Activated T-cell treated with anti-CD3 and anti-CD28 coated beads, Interleukin-2, amount 50 U/mL, for 4 hours (primary cell): ENCODE measurements around the gene FOXP1. TPM values are rescaled to one million over a fixed set of nuclear protein-coding genes. Genes with fewer than 3 reads are reported as not detected.
A peak's percentile ranks its signal among the peaks of the same experiment; 100 is the strongest.

Source experiments
- ATAC-seq, 2 donors: fragments of 200-7000 bp; cut with Tn5 transposase; one replicate each; pipeline ENCODE4 v1.10.0; 2021
- DNase-seq: peaks from one replicate; pipeline ENCODE4 v3.0.0-alpha.2; 2020
- H3K27me3 Mint-ChIP-seq: one replicate; pipeline ENCODE4 v1.8.0; 2021; ENCODE audit warnings: low read depth, mixed read lengths
- H3K36me3 Mint-ChIP-seq: one replicate; pipeline ENCODE4 v1.8.0; 2022; ENCODE audit warnings: mixed read lengths; ENCODE audit not compliant: insufficient read depth
- H3K4me1 Mint-ChIP-seq: one replicate; pipeline ENCODE4 v1.8.0; 2021; ENCODE audit warnings: low read depth, mixed read lengths
- H3K4me3 Mint-ChIP-seq: one replicate; pipeline ENCODE4 v1.8.0; 2021; ENCODE audit warnings: mild to moderate bottlenecking, moderate library complexity, mixed read lengths
- H3K9me3 Mint-ChIP-seq: one replicate; pipeline ENCODE4 v1.8.0; 2021; ENCODE audit warnings: mixed read lengths
- total RNA-seq, 3 donors: library from RNA; stranded (reverse); gene quantifications; one replicate each; pipeline ENCODE4 v1.2.1, GENCODE V29; 2021

Gene FOXP1
- total RNA-seq, 3 donors from 2014 or later: 251 to 263 (median 256) TPM

DNA sequence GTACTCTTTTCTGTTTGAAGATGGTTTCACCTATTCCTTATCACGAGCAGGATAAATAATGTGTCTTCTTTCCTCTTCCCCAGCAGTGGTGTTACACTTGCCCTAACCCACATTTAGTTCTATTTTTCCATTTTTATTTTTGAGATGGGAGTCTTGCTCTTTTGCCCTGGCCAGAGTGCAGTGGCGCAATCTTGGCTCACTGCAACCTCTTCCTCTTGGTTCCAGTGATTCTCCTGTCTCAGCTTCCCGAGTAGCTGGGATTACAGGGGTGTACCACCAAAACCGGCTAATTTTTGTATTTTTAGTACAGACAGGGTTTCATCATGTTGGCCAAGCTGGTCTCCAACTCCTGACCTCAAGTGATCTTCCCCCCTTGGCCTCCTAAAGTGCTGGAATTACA, 372.4 kb downstream of the FOXP1 start:
- ATAC-seq (no peak), DNase-seq (no peak)
- H3K4me3 Mint-ChIP-seq: no peak overlapping the region
- peaks cover 75% of the 10 kb centered on the region for H3K4me1 Mint-ChIP-seq
- H3K27me3 Mint-ChIP-seq: no peaks in the 10 kb centered on the region
- peaks cover 22% of the 10 kb centered on the region for H3K36me3 Mint-ChIP-seq
- no peaks in the 10 kb centered on the region for H3K9me3 Mint-ChIP-seq

DNA sequence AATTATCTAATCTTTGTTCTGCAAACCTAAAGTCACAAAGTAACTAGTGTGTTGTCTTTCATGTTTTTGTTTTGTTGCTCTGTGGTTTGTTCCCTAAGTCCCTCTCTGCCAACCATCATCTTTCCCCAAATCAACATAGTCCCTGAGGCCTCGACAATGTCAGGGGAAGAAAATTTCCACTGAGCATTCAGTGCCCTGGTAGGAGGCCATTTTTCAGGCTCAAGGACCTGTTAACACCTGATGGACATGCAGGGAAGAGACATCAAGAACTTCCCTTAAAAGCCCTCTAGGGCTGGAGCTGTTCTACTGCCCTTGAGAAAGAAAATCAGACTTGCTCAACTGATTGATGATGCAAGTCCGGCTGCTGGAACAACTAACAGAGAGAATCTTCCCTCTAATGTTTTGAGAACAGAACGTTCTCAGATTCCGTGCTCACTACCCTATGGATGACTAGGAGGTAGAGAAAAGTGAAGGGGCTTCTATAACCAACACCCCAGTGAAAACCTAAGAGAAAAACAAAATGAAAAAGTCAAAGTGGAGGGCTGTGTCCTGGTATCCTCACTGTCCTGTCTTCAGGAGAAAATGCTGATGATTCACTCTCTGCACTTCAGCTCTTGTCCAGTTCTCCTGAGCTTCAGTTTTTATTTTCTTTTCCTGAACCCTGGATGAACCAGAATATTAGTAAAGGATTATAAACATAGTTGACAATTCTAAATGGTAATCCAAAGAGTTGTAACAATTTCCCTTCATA, 373.1 kb downstream of the FOXP1 start:
- Mint-ChIP-seq H3K9me3 (no peaks in the 10 kb centered on the region), H3K36me3 (peaks cover 19% of the 10 kb centered on the region), H3K4me1 (peaks cover 74% of the 10 kb centered on the region), H3K27me3 (no peaks in the 10 kb centered on the region), H3K4me3 (no peak overlapping the region)
- DNase-seq (no peak), ATAC-seq (no peak)

DNA sequence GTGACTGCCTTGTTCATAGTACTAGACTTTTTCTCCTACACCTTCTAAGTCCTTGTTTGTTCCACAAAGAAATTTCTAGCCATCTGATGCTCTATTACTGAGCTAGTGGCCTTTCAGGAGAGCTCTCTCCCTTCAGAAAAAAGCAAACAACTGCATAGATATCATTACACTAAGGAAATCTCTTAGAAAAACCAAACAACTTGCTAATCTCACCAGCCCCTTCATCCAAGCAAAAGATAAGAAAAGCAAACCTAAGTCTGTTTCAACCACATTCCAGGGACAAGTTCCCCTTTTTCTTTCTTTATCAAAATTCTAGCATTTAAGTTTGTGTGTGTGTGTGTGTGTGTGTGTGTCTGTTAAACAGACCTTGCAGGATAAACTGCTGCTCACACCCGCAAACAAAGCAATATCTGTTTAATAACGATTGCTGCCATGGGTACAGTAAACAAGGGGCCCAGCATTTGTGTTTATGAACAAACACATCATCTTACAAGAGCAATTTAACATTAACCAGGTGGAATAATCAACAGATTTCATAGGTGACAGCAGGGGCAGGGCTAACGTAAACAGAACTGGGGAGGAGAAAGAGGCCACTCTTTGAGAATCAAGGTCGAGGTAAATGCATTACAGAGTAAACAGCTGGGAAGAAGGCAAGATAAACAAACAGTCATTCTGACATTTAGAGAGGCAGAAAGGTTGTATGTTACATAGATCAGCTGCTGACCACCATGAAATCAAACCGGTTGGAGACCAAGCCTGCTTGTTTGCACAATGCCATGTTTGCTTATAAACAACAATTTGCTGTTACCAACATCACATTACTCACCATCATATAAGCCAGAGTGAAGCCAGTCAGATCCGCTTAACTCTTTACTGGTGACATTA, 375.1 kb downstream of the FOXP1 start:
- peaks cover 23% of the 10 kb centered on the region for H3K36me3 Mint-ChIP-seq
- no peak overlapping the region for H3K4me3 Mint-ChIP-seq
- no peak for ATAC-seq
- H3K9me3 Mint-ChIP-seq: no peaks in the 10 kb centered on the region
- DNase-seq: no peak
- no peaks in the 10 kb centered on the region for H3K27me3 Mint-ChIP-seq
- H3K4me1 Mint-ChIP-seq: peaks cover 84% of the 10 kb centered on the region

DNA sequence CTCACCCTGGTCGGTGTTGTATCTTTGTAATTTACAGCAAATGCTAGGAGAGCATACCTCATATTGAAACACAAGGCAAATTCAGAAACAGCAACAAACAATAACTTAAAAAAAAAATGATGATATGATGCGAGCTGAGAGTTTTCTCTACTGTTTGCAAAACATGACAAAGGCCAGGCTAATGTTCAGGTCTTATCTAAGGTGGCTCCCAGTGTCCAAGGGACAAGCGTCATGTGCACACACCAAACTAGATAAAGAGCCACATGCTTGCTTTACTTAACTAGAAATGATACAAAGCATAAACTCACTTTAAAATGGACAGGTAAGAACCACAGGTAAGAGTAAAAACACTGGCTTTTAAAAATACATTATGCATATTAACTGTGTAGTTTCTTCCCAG, 375.9 kb downstream of the FOXP1 start:
- Mint-ChIP-seq H3K4me3 (no peak overlapping the region), H3K4me1 (peaks cover 87% of the 10 kb centered on the region), H3K9me3 (no peaks in the 10 kb centered on the region), H3K27me3 (no peaks in the 10 kb centered on the region), H3K36me3 (peaks cover 23% of the 10 kb centered on the region)
- ATAC-seq (no peak), DNase-seq (no peak)

DNA sequence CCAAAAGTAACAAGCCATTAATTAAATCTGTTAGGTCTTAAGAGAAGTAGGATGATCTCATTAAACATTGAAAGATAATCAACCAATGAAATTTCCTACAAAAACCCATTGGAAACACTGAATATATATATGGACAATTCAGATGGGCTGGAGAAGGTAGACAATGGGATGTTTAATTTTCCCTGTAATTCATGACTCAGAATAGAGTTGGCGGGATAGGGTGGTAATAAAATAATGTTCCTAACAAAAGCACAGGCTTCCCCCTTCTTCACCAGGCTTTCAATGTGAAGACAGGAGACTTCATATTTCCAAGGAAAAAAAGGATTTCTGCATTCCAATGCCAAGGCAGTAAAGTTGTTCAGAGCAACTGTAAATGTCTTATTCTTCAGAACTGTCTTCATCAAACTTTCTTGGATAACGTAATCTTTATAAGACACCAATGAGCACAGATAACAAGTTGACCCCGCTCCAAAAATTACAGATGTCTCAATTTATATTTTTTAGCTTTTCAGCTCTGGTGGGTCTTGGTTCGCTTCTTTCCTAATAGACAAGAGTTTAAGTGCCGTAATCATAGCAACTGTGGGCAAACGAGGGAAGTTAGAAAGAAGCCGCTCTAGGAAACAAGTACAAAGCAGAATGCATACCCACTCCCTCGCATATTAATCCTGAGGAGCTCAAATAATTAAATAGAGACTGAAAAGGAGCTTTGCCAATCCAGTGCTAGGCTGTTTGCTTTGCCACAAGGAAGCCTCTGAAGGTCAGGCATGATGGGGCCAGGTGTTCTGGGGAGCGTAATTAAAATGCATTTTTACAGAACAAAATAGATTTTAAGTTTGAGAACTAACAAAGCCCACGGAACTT, 377.0 kb downstream of the FOXP1 start:
- ATAC-seq (no peak), DNase-seq (no peak)
- Mint-ChIP-seq H3K9me3 (no peaks in the 10 kb centered on the region), H3K4me1 (peaks cover 85% of the 10 kb centered on the region), H3K36me3 (peaks cover 23% of the 10 kb centered on the region), H3K27me3 (no peaks in the 10 kb centered on the region), H3K4me3 (no peak overlapping the region)

DNA sequence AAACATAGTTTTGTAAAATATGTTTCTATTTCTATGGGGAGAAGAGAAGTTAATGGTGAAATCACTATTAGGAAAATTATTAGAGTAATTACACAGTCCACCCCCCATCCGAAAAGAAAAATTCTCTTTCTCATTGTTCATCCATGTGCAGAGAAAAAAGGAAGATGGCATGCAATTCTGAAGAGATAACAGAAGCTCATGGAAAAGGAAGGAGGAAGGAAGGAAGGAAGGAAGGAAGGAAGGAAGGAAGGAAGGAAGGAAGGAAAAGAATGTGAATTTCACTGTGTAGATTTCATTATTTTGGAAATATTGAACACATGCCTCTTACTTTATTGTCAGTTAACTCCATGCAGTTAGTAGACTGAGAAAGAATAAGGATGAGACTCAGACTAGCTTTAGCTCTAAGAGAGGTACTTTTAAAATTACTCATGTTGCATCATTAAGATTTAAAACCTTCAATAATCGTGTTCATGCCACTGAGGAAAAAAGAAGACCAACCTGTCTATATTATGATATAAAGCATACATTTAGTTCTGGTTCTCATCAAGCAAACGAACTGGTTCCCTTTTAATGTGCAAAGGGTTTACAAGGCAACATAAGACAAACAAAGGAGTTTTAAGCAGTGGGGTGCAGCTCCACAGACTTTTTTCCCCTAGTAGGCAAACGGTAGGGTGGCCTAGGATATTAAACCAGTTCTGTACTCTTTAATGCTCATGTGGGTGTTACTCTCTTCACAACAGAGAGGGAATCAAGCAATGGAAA, 379.6 kb downstream of the FOXP1 start:
- DNase-seq (no peak), ATAC-seq (no peak)
- H3K27me3 Mint-ChIP-seq: no peaks in the 10 kb centered on the region
- H3K4me3 Mint-ChIP-seq: no peak overlapping the region
- H3K9me3 Mint-ChIP-seq: no peaks in the 10 kb centered on the region
- H3K4me1 Mint-ChIP-seq: peaks cover 73% of the 10 kb centered on the region
- peaks cover 12% of the 10 kb centered on the region for H3K36me3 Mint-ChIP-seq

DNA sequence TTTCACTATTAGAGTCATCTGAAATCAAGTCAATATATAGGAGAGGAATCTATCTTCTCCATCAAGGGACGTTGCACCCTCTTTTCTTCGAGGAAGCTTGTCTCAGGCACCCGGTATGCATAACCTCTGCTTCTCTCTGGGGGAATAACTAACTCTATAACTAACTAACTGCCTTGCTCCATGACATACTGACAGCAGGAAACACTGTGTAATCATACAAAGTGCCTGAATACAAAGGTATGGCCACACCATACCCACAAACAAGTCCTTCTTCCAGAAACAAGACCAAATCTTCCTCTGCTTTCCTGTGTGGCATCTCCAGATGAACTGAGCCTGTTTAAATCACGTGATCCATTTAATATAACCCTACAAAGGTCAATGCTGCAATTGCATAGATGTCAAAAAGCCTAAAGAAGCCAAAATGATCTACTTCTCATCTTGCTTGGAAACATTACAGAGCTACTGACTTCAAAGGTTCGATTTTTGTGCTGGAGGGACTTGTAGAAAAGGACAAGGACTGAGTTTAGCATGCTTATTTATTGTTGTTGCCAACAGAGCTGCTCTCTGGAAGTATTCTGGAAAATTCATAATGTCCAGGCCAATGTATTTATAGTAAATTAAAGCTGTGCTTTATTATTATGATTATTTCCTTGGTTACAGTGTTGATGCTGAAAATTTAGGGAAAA, 380.5 kb downstream of the FOXP1 start:
- Mint-ChIP-seq H3K36me3 (peaks cover 12% of the 10 kb centered on the region), H3K9me3 (no peaks in the 10 kb centered on the region), H3K4me1 (peaks cover 64% of the 10 kb centered on the region), H3K27me3 (no peaks in the 10 kb centered on the region), H3K4me3 (no peak overlapping the region)
- no peak for ATAC-seq
- DNase-seq: no peak

DNA sequence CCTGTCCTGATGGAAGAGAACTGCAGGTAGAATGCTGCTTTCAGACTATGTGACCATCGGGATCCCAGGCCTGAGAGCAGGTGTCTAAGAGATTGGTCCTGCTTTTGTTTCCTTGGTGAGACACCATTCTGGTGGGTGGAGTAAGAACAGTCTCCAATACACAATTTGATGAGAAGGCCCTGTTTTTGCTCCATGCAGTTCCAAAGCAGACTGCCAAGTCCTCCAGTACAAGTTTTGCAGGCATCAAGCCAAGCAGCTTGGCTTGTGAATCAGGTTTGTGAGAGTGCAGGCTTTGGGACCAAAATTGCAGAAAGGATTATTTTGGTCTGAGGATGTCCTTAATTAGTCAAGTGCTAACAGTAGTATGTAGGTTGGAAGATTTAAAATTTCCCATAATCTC, 381.6 kb downstream of the FOXP1 start:
- Mint-ChIP-seq H3K4me1 (peaks cover 55% of the 10 kb centered on the region), H3K36me3 (peaks cover 14% of the 10 kb centered on the region), H3K4me3 (no peak overlapping the region), H3K9me3 (no peaks in the 10 kb centered on the region), H3K27me3 (no peaks in the 10 kb centered on the region)
- no peak for DNase-seq
- ATAC-seq: no peak

DNA sequence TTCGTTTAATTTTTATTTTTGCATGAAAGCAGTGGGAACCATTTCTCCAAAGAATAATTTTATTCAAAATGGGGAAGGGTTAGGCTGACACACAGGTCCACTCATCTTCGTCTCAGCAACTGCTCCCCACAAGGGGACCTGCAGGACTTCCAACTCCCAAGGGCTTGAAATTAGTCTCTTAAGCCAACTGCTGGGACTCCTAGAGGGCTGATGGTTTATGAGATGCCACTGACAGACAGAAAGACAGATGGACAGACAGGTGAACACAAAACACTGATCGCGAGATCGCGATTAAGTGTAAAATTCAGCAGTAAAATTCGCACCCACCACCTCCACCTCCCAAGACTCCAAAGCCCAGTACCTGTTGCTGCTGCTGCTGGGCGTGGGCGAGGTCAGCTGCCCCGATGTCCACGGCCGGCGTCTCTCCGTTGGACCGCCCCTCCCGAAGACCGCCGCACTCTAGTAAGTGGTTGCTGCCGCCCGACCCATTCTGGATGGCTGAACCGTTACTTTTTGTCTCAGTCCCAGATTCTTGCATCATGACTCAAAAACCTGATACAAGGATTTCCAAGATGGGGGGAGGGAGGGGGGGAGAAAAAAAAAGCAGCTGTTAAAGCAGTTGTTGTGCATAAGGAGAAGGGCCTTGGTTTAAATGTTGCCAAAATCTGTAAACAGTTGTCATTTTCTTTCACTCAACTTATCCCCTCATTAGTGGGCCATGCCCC, 385.5 kb downstream of the FOXP1 start:
- Mint-ChIP-seq H3K4me1 (peaks cover 42% of the 10 kb centered on the region), H3K4me3 (no peak overlapping the region), H3K9me3 (peaks cover 4% of the 10 kb centered on the region), H3K27me3 (no peaks in the 10 kb centered on the region), H3K36me3 (peaks cover 28% of the 10 kb centered on the region)
- DNase-seq: no peak
- ATAC-seq: no peak

DNA sequence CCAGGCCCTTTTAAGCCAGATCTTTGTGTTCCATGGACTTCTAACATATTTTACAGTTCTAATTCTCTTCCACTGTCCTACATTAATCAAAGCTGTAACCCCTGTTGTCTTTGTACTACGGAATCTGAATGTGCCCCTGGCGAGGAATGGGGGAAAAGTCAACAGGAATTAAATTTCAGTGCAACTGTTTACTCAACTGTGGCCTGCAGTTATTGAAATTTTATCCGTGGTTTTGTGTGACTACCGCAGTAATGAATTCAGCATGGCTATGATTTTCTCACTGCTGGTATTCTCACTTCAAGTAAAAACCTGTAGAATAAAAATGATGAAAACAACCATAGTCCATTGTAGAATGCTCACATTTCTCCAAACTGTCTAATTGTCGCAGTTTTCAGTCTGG, 388.0 kb downstream of the FOXP1 start:
- ATAC-seq (no peak), DNase-seq (no peak)
- H3K4me1 Mint-ChIP-seq: peaks cover 37% of the 10 kb centered on the region
- peaks cover 4% of the 10 kb centered on the region for H3K9me3 Mint-ChIP-seq
- H3K4me3 Mint-ChIP-seq: no peak overlapping the region
- H3K36me3 Mint-ChIP-seq: peaks cover 34% of the 10 kb centered on the region
- H3K27me3 Mint-ChIP-seq: no peaks in the 10 kb centered on the region

DNA sequence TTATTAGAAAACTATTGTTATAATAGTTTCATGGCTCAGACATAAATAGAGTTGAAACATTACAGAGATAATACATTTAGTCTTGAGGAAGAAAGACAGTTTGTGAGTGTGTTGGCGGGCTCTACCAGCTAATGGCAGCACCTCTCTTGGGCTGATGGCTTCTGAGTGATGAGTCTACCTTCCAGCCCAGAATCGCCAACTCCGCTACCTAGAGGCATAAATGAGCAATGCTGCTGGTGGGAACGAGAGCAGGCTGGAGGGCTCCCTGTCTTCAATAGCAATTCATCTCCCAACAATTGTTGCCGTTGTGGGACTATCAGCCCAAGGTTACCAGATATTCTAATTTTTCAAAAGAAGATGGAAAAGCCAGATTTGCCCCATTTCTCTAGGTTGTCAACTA, 388.7 kb downstream of the FOXP1 start:
- Mint-ChIP-seq H3K27me3 (no peaks in the 10 kb centered on the region), H3K36me3 (peaks cover 34% of the 10 kb centered on the region), H3K4me3 (no peak overlapping the region), H3K4me1 (peaks cover 40% of the 10 kb centered on the region), H3K9me3 (peaks cover 4% of the 10 kb centered on the region)
- no peak for DNase-seq
- no peak for ATAC-seq

DNA sequence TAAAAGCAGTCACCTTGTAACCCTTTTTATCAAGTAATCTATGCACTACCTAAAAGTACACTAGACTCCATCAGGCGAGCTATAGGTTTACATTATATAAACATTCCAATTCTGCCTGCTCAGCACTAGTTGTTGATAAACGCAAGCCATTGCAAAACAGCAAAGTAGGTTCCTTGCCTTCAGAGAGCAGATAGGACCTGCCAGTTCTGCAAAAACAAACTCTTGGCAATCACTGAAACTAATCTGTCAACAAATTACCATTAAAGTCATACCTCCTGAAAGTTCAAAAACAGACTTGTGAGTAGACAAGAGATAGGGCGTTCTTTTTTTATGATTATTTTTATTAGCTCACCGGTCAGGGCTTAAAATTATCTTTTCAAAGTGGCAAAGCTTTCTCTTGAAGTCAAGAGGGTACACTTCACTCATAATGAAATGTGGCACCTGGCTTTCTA, 392.5 kb downstream of the FOXP1 start:
- Mint-ChIP-seq H3K4me3 (no peak overlapping the region), H3K36me3 (peaks cover 35% of the 10 kb centered on the region), H3K4me1 (peaks cover 67% of the 10 kb centered on the region), H3K27me3 (no peaks in the 10 kb centered on the region), H3K9me3 (peaks cover 8% of the 10 kb centered on the region)
- no peak for DNase-seq
- no peak for ATAC-seq

DNA sequence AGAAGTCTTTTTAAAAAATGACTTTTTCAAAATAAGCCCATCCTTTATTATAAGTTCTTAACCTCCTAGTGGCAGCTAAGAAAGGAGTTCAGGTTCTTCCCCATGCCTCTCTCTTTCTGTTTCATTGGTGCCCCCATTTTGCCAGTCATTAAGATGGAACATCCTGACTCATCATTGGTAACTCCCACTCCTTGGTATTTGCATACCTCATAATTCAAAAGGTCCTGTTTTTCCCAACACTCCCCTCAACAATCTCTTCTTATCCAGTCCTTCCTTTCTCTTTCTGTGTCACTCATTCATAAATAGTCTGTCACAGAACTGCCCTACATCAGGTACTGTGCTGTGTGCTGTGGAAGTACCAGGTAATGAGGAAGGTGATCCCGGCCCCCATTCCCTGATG, 394.0 kb downstream of the FOXP1 start:
- H3K4me3 Mint-ChIP-seq: no peak overlapping the region
- H3K4me1 Mint-ChIP-seq: peaks cover 74% of the 10 kb centered on the region
- H3K36me3 Mint-ChIP-seq: peaks cover 33% of the 10 kb centered on the region
- DNase-seq: no peak
- peaks cover 8% of the 10 kb centered on the region for H3K9me3 Mint-ChIP-seq
- ATAC-seq: peak; percentile 59
- no peaks in the 10 kb centered on the region for H3K27me3 Mint-ChIP-seq
